NCI-H510A (cell line): ENCODE results near the gene CDK2AP2.
A peak's percentile ranks its signal among the peaks of the same experiment; 100 is the strongest.
"Not testable (repeated sequence)": the region's sequence is repeated elsewhere in the genome, so short reads cannot be mapped to it uniquely, and the experiment has no call there.

ENCODE experiments used
- DNase-seq: peaks from one replicate; lab custom pipeline; 2025; lab: John Stamatoyannopoulos, UW

The CDK2AP2 gene, protein sequence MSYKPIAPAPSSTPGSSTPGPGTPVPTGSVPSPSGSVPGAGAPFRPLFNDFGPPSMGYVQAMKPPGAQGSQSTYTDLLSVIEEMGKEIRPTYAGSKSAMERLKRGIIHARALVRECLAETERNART

DNA sequence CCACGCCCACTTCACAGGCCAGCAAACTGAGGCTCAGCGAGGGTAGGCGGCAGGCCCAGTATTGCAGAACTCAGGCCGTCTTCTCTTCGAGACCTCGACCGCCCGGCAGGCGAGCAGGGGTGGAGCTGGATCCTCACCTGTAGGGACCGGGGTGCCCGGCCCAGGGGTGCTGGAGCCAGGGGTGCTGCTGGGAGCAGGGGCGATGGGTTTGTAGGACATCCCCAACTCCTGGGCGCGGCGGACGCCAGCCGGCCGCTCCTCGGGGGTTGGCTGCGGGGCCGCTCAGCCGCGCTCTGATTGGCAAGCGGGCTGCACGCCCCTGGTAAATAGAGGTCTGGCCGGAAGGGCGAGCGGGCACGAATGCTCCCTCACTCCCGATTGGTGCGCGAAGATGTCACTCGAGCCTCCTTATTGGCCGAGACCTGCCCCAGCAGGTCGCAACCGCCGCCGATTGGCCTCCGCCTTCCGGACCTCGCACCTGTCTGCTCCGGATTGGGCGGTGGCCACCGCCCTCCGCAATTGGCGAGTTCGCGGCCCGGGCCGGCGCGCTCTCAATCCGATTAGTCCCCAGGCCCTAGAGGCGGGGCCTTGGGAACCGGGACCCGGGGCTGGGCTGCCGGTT is at the start of gene CDK2AP2:
Gene CDK2AP2 (minus strand): TSS at position 299 of the 622 bp plus-strand sequence. CDS start 80 bp downstream, at position 219.
- DNase-seq, result peak; percentile 99

DNA sequence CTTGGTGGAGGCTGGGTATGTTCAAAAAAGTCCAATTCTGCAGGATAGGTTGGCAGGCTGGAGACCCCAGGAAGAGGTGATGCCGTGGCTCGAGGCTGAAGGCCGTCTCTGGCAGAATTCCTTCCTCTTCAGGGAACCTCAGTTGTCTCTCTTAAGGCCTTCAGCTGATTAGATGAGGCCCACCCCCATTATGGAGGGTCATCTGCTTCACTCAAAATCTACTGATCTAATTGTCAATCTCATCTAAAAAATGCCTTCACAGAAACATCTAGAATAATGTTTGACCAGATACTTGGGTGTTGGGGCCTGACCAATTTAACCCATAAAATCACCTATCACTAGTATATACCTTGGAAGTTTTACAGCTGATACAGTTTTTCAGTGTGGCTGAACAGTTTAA is 48.3 kb upstream of the CDK2AP2 start:
- no peak for DNase-seq

DNA sequence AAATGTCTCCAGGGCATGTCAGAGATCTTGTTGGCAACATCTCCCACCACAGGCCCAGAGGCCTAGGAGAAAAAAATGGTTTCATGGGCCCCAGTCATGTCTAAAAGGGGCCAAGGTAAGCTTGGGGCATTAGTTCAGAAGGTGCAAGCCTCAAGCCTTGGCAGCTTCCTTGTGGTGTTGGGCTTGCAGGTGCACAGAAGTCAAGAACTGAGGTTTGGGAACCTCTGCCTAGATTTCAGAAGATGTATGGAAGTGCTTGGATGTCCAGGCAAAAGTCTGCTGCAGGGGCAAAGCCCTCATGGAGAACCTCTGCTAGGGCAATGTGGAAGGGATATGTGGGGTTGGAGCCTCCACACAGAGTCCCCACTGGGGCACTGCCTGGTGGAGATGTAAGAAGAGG is 43.7 kb upstream of the CDK2AP2 start:
- DNase-seq, result not testable (repeated sequence)

DNA sequence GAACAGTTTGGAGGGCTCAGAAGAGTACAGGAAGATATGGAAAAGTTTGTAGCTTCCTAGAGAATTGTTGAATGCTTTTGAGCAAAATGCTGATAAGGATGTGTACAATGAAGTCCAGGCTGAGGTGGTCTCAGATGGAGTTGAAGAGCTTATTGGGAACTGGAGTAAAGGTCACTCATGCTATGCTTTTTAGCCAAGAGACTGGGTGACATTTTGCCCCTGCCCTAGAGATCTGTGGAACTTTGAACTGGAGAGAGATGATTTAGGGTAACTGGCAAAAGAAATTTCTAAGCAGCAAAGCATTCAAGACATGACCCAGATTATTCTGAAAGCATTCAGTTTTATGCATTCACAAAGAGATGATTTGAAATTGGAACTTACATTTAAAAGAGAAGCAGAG is 43.2 kb upstream of the CDK2AP2 start:
- DNase-seq, result no peak

DNA sequence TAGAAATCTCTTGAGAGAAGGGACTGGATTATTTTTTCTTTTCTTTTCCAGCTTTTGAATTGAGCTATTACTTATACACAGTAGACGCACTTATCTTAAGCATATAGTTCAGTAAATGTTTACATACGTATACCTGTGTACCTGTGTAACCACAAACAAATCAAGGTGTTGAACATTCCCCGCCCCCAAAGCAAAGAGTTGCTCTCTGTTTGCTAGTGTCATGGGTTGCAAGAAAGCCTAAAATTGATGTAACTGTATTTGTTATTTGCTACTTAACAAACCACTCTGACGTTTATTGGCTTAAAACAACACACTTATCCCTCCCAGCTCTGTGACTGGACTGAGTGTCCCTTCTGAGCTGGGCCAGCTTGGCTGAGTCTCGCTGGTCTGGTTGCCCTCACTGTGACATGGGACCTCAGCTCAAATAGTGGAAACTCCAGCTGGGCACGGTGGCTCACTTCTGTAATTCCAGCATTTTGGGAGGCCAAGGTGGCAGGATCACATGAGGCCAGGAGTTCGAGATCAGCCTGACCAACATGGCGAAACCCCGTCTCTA is 40.7 kb upstream of the CDK2AP2 start:
- no peak for DNase-seq

DNA sequence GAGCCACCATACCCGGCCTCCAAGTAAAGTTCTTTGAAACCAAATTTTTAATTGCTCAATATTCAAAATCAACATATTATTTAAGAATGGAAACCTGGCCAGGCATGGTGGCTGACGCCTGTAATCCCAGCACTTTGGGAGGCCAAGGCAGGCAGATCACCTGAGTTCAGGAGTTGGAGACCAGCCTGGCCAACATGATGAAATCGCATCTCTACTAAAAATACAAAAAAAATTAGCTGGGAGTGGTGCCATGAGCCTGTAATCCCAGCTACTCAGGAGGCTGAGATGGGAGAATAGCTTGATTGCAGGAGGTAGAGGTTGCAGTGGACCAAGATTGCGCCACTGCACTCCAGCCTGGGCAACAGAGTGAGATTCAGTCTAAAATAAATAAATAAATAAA is 40.1 kb upstream of the CDK2AP2 start:
- DNase-seq, result not testable (repeated sequence)

DNA sequence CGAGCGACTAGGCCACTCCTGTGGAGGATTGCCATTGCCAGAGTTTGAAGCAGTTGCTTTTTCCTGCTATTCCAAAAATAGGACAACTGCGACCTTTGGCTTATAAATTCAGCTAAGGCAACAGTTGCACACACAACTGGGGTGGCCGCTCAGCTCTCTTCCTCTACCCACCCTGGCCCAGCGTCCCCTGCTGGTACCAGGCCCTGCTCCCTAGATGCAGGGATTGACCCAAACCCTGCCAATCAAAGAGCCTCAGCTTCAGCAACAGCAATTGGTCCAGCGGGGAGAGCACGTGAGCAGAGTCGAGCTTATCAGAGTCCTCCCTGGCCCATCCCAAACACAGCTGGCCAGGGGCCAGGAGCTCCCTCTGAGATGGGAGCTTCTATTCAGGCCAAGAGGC is 37.3 kb upstream of the CDK2AP2 start:
- DNase-seq, result peak; percentile 12

DNA sequence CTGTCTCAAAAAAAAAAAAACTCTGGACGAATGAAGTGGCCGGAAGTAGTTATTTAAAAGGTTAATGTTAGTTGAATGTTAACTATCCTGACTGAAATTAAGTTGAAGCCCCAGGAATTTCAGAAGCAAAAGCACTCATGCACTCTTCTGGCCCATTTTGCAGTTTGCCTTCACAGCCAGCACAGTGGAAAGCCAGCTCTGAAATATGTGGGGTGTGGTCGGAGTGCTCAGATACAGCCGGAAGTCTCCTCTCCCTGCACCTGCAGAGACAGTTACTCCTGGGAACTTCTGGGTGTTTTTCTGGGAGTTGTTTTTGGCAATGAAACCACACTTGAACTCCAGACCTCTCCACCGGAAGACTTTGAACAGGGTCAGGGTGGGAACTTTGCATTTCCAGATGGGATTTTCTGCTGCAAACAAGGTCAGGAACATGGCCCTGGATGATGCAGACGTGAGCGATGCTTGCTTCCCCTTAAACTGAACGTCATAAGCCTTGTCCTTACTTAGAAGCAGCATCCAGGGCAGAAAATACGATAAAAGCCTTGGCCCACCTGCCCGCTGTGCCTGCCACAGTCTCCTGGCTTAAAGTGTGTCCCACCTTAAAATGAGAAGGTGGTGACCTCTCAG is 36.8 kb upstream of the CDK2AP2 start:
- no peak for DNase-seq

DNA sequence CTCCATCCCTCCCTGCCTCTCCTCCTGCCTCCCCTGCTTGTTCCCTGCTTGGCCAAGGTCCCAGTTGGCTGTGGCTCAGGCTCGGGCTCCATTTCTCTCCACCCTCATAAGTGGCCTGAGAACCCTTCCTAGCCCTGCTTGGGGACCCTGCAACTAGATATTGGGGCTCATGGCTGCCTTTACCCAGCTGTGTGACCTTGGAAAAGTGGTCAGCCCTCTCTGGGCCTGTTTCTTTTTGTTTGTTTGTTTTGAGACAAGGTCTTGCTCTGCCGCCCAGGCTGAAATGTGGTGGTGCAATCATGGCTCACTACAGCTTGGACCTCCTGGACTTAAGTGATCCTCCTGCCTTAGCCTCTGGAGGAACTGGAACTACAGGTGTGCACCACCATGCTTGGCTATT is 35.6 kb upstream of the CDK2AP2 start:
- DNase-seq, result no peak

DNA sequence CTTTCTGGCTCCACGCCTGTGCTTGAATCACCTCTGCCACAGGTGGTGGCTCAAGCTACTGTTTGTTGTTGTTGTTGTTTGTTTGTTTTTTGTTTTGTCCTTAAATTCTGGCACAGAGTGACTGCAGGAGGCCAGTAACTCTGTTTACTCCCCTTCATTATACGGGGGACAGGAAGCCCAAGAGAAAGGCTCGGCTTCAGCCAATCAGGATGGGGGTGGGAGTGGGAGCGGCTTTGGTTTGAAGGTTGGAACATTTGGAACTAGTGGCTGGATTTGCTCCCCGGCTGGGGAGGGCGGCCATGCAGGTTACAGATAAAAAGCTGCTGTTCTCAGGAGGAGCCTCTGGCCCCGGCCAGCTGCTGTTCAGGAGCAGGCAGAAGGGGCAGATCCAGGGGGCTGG is 35.0 kb upstream of the CDK2AP2 start:
- DNase-seq, result no peak

DNA sequence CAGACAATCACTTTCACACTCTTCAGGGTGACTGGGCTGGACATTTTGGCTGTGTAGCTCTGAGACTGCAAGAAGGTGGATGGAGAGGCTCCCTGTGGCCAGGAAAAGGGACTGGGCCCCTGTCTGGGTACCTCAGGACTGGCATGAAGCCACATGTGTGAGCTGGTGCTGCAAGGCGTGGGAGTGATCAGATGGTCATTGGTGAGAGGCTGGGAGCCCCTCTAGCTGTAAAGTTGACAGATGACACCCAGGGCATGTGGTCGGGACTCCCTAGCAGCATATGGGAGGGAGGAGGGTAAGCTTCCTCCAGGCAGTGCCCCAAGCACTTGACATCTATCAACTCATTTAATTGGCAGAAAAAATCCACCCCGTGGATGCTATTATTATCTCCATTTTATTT is 34.2 kb upstream of the CDK2AP2 start:
- no peak for DNase-seq

DNA sequence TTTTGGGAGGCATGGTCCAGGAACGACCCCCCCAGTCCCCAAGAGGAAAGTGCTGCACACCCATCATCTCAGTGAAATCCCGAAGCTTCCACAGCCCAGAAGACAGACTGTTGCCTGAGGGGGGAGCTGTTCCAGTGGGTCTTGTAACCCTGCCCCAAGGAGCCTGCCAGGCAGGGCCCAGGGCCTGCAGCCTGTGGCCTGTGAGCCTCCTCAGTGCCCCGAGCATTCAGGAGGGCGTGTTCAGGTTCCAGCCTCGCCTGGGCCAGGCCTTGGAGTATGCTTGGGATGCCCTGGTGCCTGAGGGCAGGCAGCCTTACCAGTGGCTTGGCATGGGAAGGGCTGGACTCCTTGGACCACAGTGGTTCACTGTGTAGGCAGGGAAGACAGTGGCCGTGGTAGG is 33.2 kb upstream of the CDK2AP2 start:
- DNase-seq, result no peak

DNA sequence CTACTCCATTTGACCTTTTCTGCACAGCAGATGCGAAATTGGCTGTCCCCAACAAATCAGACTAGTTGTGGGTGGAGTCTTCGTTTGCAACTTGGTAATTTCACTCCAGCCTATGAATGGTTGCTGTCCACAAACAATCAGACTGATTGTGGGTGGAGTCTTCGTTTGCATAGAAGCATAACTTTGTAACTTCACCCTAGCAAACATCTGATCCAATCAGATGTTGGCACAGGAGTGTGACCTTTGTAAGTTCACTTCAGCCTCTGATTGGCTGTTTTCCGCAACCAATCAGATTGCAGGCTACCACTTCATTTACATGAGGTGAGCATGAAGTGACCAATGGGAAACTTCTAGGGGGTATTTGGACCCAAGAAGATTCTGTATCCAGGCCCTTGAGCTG is 31.6 kb upstream of the CDK2AP2 start:
- no peak for DNase-seq

DNA sequence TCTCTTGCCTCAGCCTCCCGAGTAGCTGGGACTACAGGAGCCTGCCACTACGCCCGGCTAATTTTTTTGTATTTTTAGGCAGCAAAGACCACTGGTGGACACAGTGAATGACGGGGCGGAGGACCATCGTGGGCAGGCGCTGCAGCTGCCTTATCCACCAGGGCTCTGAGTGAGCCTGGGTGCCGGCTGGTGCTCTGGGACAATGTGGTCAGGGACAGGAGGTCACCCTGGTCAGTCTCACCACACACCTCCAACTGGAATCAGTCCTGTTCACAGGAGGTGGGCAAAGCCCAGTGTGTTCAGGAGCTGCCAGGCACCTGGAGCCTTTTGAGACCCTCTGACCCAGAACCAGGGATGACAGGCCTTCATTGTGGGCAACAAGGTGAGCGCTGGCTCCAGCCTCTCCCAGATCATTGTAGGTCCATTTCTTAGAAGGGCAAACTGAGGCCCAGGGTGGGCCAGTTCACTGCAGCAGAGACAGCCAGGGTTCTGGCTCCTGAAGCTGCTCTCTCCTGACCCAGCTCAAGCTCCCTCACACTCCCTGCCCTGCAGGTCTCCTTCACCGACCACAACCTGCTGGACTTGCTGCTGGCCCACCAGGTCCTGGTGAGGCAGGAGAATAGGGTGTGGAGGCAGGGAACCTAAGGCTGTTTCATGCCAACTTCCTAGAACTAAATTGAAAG is 31.0 kb upstream of the CDK2AP2 start:
- no peak for DNase-seq

DNA sequence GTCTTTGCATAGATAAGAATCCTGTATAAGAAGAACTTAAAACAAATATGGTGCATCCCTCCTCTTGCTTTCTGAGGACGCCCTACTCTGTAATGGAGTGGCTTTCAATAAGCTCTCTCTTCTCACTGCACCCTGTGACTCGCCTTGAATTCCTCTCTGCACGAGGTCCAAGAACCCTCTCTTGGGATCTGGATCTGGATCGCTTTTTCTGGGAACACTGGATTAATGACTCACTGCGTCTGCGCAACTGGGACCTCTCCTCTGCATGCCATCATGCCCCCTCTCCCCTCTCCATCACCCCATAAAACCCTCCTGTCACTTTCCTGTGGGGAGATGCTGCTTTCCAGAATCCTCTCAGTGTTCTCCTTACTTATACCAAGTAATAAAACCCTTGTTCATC is 30.3 kb upstream of the CDK2AP2 start:
- no peak for DNase-seq

DNA sequence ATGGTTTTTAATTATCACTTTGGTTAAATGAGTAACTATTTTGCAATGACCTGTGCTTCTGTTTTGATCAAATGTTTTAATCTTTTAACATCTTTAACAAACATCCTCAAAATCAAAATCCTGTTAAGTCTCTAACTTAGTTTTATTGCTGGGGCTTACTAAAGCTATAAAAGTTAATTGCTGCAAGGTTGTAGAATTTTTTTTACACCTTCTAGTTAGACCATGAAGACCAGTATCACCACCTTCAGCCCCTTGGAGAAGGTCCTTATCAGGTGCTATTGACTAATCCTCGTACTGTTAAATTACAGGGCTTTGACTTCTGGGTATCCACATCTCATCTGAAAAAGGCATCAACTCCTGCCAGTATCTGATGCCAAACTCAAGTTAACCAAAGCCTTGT is 27.6 kb upstream of the CDK2AP2 start:
- no peak for DNase-seq

DNA sequence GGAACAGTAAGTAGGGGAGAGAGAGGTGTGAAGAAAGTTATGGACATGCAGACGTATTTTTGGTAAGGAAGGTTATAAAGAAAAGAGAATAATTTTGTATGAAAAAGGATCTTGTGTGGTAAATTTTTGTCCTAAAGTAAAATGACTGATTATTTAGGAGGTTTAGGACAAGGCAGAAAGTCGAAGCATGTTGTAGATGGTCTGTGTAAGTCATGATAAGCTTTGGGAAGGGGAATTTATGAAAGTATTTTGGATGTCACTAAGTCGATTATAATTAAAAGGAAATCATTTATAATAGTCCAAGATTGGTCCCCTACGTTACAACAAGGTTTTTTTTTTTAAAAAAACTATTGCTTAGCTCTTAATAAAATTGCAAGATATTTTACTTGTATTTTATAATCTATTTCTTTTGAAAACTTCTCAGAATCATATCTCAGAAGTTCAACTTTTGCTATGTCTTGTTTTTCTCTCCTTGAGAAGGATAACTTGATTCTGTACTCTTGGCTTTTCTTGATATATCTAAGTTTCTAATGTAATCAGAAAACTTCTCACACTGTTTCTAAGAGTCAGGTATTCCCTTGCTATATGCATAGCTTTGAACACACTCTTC is 26.2 kb upstream of the CDK2AP2 start:
- DNase-seq, result no peak

DNA sequence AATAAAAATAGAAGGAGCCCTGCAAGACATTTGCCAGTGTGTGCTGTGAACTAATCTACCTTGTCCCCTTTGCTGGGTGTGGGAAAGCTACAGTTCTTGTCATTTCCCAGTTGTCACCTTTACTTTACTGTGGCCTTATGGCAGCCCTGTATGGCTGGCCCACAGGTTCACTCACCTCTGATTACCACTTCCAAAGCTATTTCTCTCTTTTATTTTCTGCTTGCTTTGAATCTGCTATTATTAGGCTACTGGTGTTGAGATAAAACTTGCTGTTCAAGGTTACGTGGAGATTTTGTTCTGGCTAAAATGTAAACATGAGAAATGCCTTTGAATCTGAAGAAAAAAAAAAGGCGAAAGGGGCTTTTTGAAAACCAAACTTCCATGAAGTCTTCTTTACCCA is 24.9 kb upstream of the CDK2AP2 start:
- no peak for DNase-seq

DNA sequence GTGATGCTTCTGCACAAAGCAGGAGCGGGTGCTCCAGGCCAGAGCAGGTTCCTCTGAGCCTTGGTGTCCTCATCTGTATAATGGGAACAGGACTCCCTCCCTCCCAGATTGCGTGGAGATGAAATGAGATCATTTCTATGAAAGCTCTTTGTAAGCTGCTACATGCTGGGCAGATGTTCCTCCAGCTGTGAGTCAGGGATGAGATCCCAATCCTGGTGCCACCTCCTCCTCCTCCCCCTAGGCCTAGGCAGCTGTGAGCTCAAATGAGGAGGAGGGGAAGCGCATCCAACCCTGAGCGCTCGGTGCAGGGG is 22.3 kb upstream of the CDK2AP2 start:
- DNase-seq, result no peak

DNA sequence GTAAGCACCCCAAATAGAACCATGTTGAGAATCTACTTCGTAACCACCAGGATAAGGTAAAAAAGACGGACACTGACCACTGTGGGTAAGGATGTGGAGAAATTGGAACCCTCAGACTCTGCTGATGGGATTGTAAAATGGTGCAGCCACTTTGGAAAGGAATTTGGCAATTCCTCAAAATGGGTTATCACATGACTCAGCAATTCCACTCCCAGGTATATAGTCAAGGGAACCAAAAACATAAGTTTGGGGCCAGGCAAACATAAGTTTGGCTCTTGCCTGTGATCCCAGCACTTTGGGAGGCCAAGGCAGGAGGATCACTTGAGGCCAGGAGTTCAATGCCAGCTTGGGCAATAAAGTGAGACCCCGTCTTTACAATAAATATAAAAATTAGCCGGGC is 20.4 kb upstream of the CDK2AP2 start:
- no peak for DNase-seq

DNA sequence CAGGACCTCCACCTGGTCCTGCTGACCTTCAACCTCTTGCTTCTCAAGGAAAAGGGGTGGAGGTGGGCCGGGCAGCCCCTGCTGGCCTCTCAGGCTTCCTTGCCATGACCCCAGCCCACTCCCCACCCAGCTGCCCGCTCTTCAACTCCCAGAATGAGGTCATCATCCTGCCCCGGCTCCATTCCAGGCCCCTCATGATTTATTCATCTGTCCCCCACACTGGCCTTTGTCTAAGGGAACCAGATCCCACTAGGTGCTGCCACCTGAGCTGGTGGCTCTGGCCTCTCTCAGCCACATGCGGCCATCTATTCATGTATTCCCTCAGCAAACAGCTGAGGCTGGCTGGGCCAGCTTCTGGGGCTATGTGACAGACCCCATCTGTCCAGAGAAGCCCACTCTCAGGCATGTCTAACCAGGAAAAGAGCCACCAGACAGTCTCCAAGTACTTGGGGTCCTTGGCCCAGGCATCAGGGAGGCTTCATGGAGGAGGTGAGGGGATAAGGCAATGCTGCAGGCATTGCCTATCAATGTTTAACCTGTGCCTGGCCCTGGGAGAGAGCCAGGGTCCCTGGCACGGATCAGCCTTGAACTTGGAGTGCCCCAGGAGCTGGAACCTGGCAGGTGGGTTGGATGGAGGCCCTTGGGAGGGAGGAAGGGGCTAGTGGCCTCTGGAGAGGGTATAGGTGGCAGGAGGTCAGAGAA is 17.5 kb upstream of the CDK2AP2 start:
- no peak for DNase-seq

DNA sequence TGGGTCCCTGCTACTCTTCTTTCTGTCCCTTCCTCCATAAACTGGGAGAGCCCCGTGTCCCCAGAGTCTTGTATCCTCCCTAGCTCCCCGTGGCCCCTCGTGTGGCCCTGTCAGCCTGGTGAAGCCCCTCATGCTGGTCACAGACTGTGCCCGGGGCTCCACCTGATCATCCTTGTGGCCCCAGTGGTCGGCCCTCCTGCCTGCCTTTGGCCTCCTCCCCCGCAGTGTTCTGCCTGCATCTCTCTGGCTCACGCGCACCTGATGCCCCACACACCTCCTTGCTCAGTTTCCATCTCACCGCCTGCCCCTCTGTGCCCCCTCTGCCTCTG is 16.5 kb upstream of the CDK2AP2 start:
- no peak for DNase-seq
